Mesenchymal stem cell (in vitro differentiated cells and primary cell): ENCODE data around the gene TRPC4AP.

Experiments used
- DNase-seq: peaks from one replicate; pipeline ENCODE4 v3.0.0-alpha.2; 2013
- H2AFZ ChIP-seq: one replicate; pipeline ENCODE4 v1.6.1; 2013; ENCODE audit warnings: low read depth, mild to moderate bottlenecking, control low read depth, inconsistent platforms, low read length, moderate library complexity
- H2AK5ac ChIP-seq: 2 replicates; pipeline ENCODE4 v1.6.1; 2013; ENCODE audit warnings: low read length, moderate library complexity, mild to moderate bottlenecking, inconsistent platforms; ENCODE audit not compliant: severe bottlenecking
- H2BK120ac ChIP-seq: one replicate; pipeline ENCODE4 v1.6.1; 2013; ENCODE audit warnings: low read depth, mild to moderate bottlenecking, inconsistent platforms, low read length, moderate library complexity
- H2BK12ac ChIP-seq, 2 experiments: one replicate each; pipeline ENCODE4 v1.6.1; 2013; ENCODE audit warnings: inconsistent platforms in 2 of 2, low read length in 2 of 2, mild to moderate bottlenecking in 2 of 2, moderate library complexity in 2 of 2, control low read depth in 1 of 2
- H2BK15ac ChIP-seq: one replicate; pipeline ENCODE4 v1.6.1; 2013; ENCODE audit warnings: mild to moderate bottlenecking, low read depth, inconsistent platforms; ENCODE audit not compliant: poor library complexity, severe bottlenecking
- H2BK5ac ChIP-seq: 2 replicates; pipeline ENCODE4 v1.6.1; 2013; ENCODE audit warnings: low read depth, mild to moderate bottlenecking, low read length, control low read depth, inconsistent platforms; ENCODE audit not compliant: poor library complexity, severe bottlenecking
- H3K14ac ChIP-seq, 2 experiments: one replicate each; pipeline ENCODE4 v1.6.1; 2013; ENCODE audit warnings: inconsistent platforms in 2 of 2, low read length in 2 of 2, control low read depth in 1 of 2, mild to moderate bottlenecking in 1 of 2, moderate library complexity in 1 of 2
- H3K18ac ChIP-seq, 2 experiments: one replicate each; pipeline ENCODE4 v1.6.1; 2013; ENCODE audit warnings: inconsistent platforms in 2 of 2, low read length in 2 of 2, control low read depth in 1 of 2, low read depth in 1 of 2, mild to moderate bottlenecking in 1 of 2
- H3K23ac ChIP-seq, 2 experiments: one replicate each; pipeline ENCODE4 v1.6.1; 2013; ENCODE audit warnings: inconsistent platforms in 2 of 2, low read length in 2 of 2, mild to moderate bottlenecking in 2 of 2, moderate library complexity in 2 of 2, control low read depth in 1 of 2
- H3K27ac ChIP-seq: 2 replicates; pipeline ENCODE4 v1.5.1; 2013; ENCODE audit warnings: mild to moderate bottlenecking, moderate library complexity, low read length, control low read depth, inconsistent platforms; ENCODE audit not compliant: poor library complexity, severe bottlenecking
- H3K27me3 ChIP-seq, 2 experiments: 2 replicates each; pipeline versions ENCODE4 v1.6.1 to v1.7.0; 2013; ENCODE audit warnings: low read length in 2 of 2, mild to moderate bottlenecking in 2 of 2, moderate library complexity in 2 of 2, control low read depth in 1 of 2, inconsistent platforms in 1 of 2; ENCODE audit not compliant: control insufficient read depth in 1 of 2, insufficient read depth in 1 of 2
- H3K36me3 ChIP-seq, 2 experiments: 2 replicates each; pipeline versions ENCODE4 v1.6.1 to v1.7.0; 2013; ENCODE audit warnings: low read length in 2 of 2, control low read depth in 1 of 2, inconsistent platforms in 1 of 2, low read depth in 1 of 2, mild to moderate bottlenecking in 1 of 2; ENCODE audit not compliant: insufficient read depth in 2 of 2, control insufficient read depth in 1 of 2
- H3K4ac ChIP-seq, 2 experiments: one replicate each; pipeline ENCODE4 v1.6.1; 2013; ENCODE audit warnings: inconsistent platforms in 2 of 2, low read length in 2 of 2, mild to moderate bottlenecking in 2 of 2, moderate library complexity in 2 of 2, control low read depth in 1 of 2, low read depth in 1 of 2
- H3K4me1 ChIP-seq: 2 replicates; pipeline ENCODE4 v1.6.1; 2013; ENCODE audit warnings: low read depth, low read length, control low read depth; ENCODE audit not compliant: control insufficient read depth, insufficient read depth
- H3K4me2 ChIP-seq: 2 replicates; pipeline ENCODE4 v1.6.1; 2013; ENCODE audit warnings: low read length, mild to moderate bottlenecking, inconsistent platforms; ENCODE audit not compliant: poor library complexity, severe bottlenecking
- H3K4me3 ChIP-seq, 2 experiments: 2 replicates each; pipeline versions ENCODE4 v1.5.1 to v1.7.0; 2013; ENCODE audit warnings: low read length in 2 of 2, mild to moderate bottlenecking in 2 of 2, control low read depth in 1 of 2, low read depth in 1 of 2; ENCODE audit not compliant: insufficient read depth in 1 of 2
- H3K79me1 ChIP-seq: replicated peaks from 2 replicates; pipeline ENCODE4 v1.6.1; 2013; ENCODE audit warnings: mild to moderate bottlenecking, control low read depth, low read length, inconsistent platforms; ENCODE audit not compliant: poor library complexity, severe bottlenecking
- H3K9ac ChIP-seq: 2 replicates; pipeline ENCODE4 v1.7.0; 2013; ENCODE audit warnings: mild to moderate bottlenecking, low read length, moderate library complexity
- H3K9me3 ChIP-seq: 2 replicates; pipeline ENCODE4 v1.7.0; 2013; ENCODE audit warnings: mild to moderate bottlenecking, low read length; ENCODE audit not compliant: control insufficient read depth
- H4K8ac ChIP-seq: one replicate; pipeline ENCODE4 v1.6.1; 2013; ENCODE audit warnings: inconsistent platforms, mild to moderate bottlenecking, low read length, moderate library complexity
- H4K91ac ChIP-seq: one replicate; pipeline ENCODE4 v1.6.1; 2013; ENCODE audit warnings: mild to moderate bottlenecking, low read length, inconsistent platforms
- WGBS: methylation state at CpG from one replicate; pipeline ENCODE4 v1.1.7; 2013; ENCODE audit warnings: mixed read lengths; 5-methylcytosine and 5-hydroxymethylcytosine counted together

TRPC4AP gene

DNA sequence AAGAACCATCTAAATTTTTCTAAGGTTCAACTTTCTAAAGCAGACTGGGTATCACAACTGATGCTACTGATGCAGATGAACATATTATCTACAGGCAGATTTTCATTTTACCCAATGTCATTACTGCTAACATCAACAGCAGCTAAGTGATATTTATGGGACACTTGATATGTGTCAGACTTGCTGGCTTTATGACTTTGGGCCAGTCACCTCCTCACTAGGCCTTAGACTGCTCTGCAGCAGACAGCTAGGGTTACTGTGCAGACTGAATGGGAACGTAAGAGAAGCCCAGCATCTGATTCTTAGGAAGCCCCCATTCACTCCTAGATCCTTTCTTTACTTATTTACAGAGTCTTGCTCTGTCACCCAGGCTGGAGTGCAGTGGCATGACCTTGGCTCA lies 70.8 kb downstream of the TRPC4AP start:
- H2BK120ac ChIP-seq = no peak overlapping the region
- peaks cover 2% of the 10 kb centered on the region for H3K4me1 ChIP-seq
- no peak overlapping the region for H3K4me3 ChIP-seq
- H2AFZ ChIP-seq = no peak overlapping the region
- no peak overlapping the region for H2BK12ac ChIP-seq
- no peak for DNase-seq
- no peak overlapping the region for H3K18ac ChIP-seq
- 100% methylated on average over 1 of the region's 1 CpG for WGBS
- peaks cover 63 to 76% of the 10 kb centered on the region in 2 experiments for H3K36me3 ChIP-seq
- H2BK15ac ChIP-seq = no peak overlapping the region
- no peak overlapping the region for H3K4me2 ChIP-seq
- H3K27me3 ChIP-seq = no peaks in the 10 kb centered on the region
- no peak overlapping the region for H3K14ac ChIP-seq
- no peak overlapping the region for H2AK5ac ChIP-seq
- no peak overlapping the region for H4K8ac ChIP-seq
- no peak overlapping the region for H3K4ac ChIP-seq
- no peak overlapping the region for H3K9ac ChIP-seq
- H2BK5ac ChIP-seq = no peak overlapping the region
- no peaks in the 10 kb centered on the region for H3K9me3 ChIP-seq
- peaks cover 46% of the 10 kb centered on the region for H3K79me1 ChIP-seq
- no peak overlapping the region for H4K91ac ChIP-seq
- H3K27ac ChIP-seq = no peak overlapping the region
- no peak overlapping the region for H3K23ac ChIP-seq

DNA sequence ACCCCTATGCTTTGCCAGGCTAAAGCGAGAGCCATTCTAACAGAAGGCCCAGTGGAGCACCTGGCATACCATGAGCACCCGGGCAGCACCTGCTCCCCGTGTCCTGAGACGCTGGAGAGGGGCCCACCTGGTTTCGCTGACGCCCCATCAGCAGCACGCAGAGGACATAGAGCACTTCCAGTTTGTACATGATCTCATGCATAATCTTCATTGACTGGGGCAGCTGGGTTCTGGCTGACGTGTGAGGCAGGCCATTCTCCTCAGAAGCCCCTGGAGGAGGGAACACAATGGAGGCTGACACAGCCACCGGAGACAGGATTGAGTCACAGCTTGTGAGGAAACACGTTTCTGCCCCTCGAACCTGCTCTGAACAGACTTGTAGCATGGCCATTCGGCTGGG lies 71.5 kb downstream of the TRPC4AP start:
- 95% methylated on average over 12 of the region's 12 CpGs for WGBS
- Histone ChIP-seq H2BK12ac (no peak overlapping the region), H2BK120ac (no peak overlapping the region), H4K8ac (no peak overlapping the region), H3K4me1 (peaks cover 2% of the 10 kb centered on the region), H2BK5ac (no peak overlapping the region), H3K4ac (no peak overlapping the region), H3K9ac (no peak overlapping the region), H3K14ac (no peak overlapping the region), H3K4me2 (no peak overlapping the region), H3K36me3 (peaks cover 63 to 80% of the 10 kb centered on the region in 2 experiments), H2BK15ac (no peak overlapping the region), H4K91ac (no peak overlapping the region), H3K23ac (no peak overlapping the region), H3K18ac (no peak overlapping the region), H3K9me3 (no peaks in the 10 kb centered on the region), H3K79me1 (peaks cover 48% of the 10 kb centered on the region), H2AK5ac (no peak overlapping the region), H3K27me3 (no peaks in the 10 kb centered on the region), H3K4me3 (no peak overlapping the region), H2AFZ (no peak overlapping the region), H3K27ac (no peak overlapping the region)
- no peak for DNase-seq

DNA sequence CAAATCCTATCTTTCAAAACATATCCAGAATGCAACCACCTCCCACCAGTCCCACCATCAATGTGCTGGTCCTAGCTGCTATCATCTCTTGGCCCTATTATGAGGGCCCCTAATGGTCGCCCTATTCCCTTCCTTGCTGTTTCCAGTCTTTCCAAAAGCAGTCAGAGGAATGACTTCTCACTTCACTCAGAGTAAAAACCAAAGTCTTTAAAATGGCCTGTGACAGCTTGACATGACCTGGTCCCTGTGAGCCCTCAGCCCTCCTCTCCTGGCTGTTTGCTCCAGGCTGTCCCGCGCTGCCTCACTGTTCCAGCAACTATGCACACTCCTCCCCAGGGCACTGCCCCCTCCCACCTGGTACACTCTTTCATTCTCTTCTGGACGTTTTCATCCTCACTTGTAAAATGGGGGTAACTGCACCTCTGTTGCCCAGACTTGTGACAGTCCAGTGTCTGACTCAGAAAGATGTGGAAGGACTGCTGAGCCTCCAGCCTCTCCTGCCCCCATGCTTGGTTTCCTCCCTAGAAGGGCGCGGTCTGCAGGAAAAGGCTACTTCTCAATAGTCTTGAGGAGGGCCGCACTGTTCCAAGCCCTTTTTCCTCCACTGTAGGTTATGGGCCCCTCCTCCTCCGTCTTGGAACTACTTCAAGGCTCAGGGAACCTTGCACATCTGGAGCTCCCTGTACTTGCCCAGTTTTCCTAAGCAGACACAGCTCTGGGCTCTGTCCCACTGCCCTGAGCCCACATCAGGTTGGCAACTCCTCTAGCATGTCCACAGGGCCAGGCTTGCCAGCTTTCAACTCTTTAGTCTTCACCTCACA lies 72.3 kb downstream of the TRPC4AP start:
- Histone ChIP-seq H3K4me2 (no peak overlapping the region), H3K4me1 (peaks cover 2% of the 10 kb centered on the region), H3K9me3 (no peaks in the 10 kb centered on the region), H3K9ac (no peak overlapping the region), H3K14ac (no peak overlapping the region), H3K27ac (no peak overlapping the region), H2BK120ac (no peak overlapping the region), H3K36me3 (peaks cover 69 to 80% of the 10 kb centered on the region in 2 experiments), H2BK15ac (no peak overlapping the region), H3K23ac (no peak overlapping the region), H2AFZ (no peak overlapping the region), H3K18ac (no peak overlapping the region), H4K91ac (no peak overlapping the region), H2AK5ac (no peak overlapping the region), H2BK12ac (no peak overlapping the region), H4K8ac (no peak overlapping the region), H3K27me3 (no peaks in the 10 kb centered on the region), H3K4me3 (no peak overlapping the region), H2BK5ac (no peak overlapping the region), H3K79me1 (peaks cover 48% of the 10 kb centered on the region), H3K4ac (no peak overlapping the region)
- WGBS = 93% methylated on average over 8 of the region's 8 CpGs
- DNase-seq = no peak

DNA sequence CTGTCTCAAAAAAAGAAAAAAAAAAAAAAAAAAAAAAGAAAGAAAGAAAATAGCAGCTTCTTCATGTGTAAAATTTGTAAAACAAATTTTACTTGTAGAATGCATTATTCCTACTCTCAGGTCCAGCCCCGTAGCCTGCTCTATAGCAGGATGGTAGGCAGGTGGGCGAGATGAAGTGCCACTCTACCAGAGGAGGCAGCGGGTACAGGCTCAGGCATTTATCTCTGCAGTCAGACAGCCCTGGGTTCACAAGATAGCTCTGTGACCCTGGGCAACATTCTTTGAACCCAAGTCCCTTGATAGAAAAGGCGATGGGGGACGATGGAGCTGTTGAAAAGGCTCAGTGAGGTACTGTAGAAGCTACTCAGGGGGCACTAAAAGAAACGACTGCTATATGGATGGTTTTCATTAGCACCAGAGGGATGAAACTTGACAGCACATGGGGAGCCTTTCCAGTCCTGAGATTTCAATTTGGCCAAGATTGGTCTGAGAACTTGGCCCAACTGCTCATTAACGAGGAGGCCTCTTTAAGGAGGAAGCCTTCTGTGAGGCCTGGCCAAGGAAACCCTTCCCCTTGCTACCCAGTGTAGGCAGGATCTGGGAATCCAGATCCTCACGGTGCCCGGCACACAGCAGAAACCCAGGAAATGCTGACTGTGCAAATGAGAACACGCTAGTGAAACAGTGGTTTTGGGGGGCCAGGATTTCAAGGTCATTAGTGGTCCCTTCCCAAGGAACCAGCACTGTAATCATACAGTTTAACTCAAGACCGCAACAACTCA lies 73.8 kb downstream of the TRPC4AP start:
- peak overlapping the region in 1 of 2 experiments; percentile 10 for H3K4me3 ChIP-seq
- no peak overlapping the region for H2BK15ac ChIP-seq
- no peak overlapping the region for H3K14ac ChIP-seq
- H2AFZ ChIP-seq = no peak overlapping the region
- DNase-seq = no peak
- no peak overlapping the region for H2BK5ac ChIP-seq
- H2AK5ac ChIP-seq = no peak overlapping the region
- peaks cover 44% of the 10 kb centered on the region for H3K79me1 ChIP-seq
- H3K27ac ChIP-seq = no peak overlapping the region
- H3K36me3 ChIP-seq = peaks cover 73 to 80% of the 10 kb centered on the region in 2 experiments
- no peak overlapping the region for H3K4ac ChIP-seq
- H3K27me3 ChIP-seq = no peaks in the 10 kb centered on the region
- H4K91ac ChIP-seq = no peak overlapping the region
- peak overlapping the region; percentile 54 for H3K9ac ChIP-seq
- no peak overlapping the region for H2BK12ac ChIP-seq
- no peak overlapping the region for H4K8ac ChIP-seq
- H3K23ac ChIP-seq = no peak overlapping the region
- no peak overlapping the region for H3K18ac ChIP-seq
- no peak overlapping the region for H2BK120ac ChIP-seq
- no peak overlapping the region for H3K4me2 ChIP-seq
- WGBS = 97% methylated on average over 10 of the region's 11 CpGs
- peaks cover 2% of the 10 kb centered on the region for H3K4me1 ChIP-seq
- no peaks in the 10 kb centered on the region for H3K9me3 ChIP-seq
